Osteocyte (in vitro differentiated cells): ENCODE data around the gene UGP2. TPM values are rescaled to one million over a fixed set of nuclear protein-coding genes. Genes with fewer than 3 reads are reported as not detected.
"Not testable (repeated sequence)": the region's sequence is repeated elsewhere in the genome, so short reads cannot be mapped to it uniquely, and the experiment has no call there.

Experiments used
- DNase-seq: peaks from one replicate; pipeline ENCODE4 v3.0.0; 2021; ENCODE audit warnings: mixed read lengths; ENCODE audit not compliant: unreplicated experiment; ENCODE audit errors: extremely low spot score
- H3K27ac Mint-ChIP-seq: one replicate; pipeline ENCODE4 v1.8.0; 2021; ENCODE audit warnings: mild to moderate bottlenecking, mixed read lengths; ENCODE audit not compliant: unreplicated experiment
- H3K27me3 Mint-ChIP-seq: one replicate; pipeline ENCODE4 v1.8.0; 2021; ENCODE audit warnings: mixed read lengths; ENCODE audit not compliant: unreplicated experiment
- H3K36me3 Mint-ChIP-seq: one replicate; pipeline ENCODE4 v1.8.0; 2021; ENCODE audit warnings: mixed read lengths; ENCODE audit not compliant: unreplicated experiment
- H3K4me1 Mint-ChIP-seq: one replicate; pipeline ENCODE4 v1.8.0; 2021; ENCODE audit warnings: mixed read lengths; ENCODE audit not compliant: unreplicated experiment
- H3K4me3 Mint-ChIP-seq: one replicate; pipeline ENCODE4 v1.8.0; 2021; ENCODE audit warnings: mild to moderate bottlenecking, moderate library complexity, mixed read lengths; ENCODE audit not compliant: unreplicated experiment
- H3K9me3 Mint-ChIP-seq: one replicate; pipeline ENCODE4 v1.8.0; 2021; ENCODE audit warnings: mixed read lengths; ENCODE audit not compliant: unreplicated experiment
- total RNA-seq: library from RNA; stranded (reverse); gene quantifications from 2 replicates; pipeline ENCODE4 v1.2.1, GENCODE V29; 2021
- TF ChIP-seq, protein P1 (sequence below): fragments of 200-600 bp; sonication (generic); IDR thresholded peaks from 2 replicates; pipeline ENCODE4 v1.5.0; 2021; ENCODE audit warnings: antibody characterized with exemption, mild to moderate bottlenecking, moderate library complexity

UGP2 gene
- total RNA-seq, 1 donor from 2014 or later: 109 TPM

GRCh38 chr2:63805412-63805811 lies 36.3 kb upstream of the UGP2 start:
- H3K4me3 Mint-ChIP-seq: no peak overlapping the region
- H3K4me1 Mint-ChIP-seq: no peaks in the 10 kb centered on the region

GRCh38 chr2:63808036-63808435 lies 33.7 kb upstream of the UGP2 start:
- H3K27me3 Mint-ChIP-seq, H3K27ac Mint-ChIP-seq, DNase-seq, H3K4me3 Mint-ChIP-seq, H3K36me3 Mint-ChIP-seq, H3K4me1 Mint-ChIP-seq, H3K9me3 Mint-ChIP-seq: not testable (repeated sequence)

More at GRCh38 chr2:63805412-63805811, 36.3 kb upstream of the UGP2 start:
- no peak for DNase-seq
- Mint-ChIP-seq H3K36me3 (no peaks in the 10 kb centered on the region), H3K27me3 (no peaks in the 10 kb centered on the region), H3K27ac (no peak overlapping the region), H3K9me3 (no peaks in the 10 kb centered on the region)
- TF ChIP-seq, protein P1, sequence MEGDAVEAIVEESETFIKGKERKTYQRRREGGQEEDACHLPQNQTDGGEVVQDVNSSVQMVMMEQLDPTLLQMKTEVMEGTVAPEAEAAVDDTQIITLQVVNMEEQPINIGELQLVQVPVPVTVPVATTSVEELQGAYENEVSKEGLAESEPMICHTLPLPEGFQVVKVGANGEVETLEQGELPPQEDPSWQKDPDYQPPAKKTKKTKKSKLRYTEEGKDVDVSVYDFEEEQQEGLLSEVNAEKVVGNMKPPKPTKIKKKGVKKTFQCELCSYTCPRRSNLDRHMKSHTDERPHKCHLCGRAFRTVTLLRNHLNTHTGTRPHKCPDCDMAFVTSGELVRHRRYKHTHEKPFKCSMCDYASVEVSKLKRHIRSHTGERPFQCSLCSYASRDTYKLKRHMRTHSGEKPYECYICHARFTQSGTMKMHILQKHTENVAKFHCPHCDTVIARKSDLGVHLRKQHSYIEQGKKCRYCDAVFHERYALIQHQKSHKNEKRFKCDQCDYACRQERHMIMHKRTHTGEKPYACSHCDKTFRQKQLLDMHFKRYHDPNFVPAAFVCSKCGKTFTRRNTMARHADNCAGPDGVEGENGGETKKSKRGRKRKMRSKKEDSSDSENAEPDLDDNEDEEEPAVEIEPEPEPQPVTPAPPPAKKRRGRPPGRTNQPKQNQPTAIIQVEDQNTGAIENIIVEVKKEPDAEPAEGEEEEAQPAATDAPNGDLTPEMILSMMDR: no peak

DNA sequence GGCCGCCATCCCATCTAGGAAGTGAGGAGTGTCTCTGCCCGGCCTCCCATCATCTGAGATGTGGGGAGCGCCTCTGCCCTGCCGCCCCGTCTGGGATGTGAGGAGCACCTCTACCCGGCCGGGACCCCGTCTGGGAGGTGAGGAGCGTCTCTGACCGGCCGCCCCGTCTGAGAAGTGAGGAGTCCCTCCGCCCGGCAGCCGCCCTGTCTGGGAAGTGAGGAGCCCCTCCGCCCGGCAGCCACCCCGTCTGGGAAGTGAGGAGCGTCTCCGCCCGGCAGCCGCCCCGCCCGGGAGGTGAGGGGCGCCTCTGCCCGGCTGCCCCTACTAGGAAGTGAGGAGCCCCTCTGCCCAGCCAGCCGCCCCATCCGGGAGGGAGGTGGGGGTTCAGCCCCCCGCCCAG lies 32.8 kb upstream of the UGP2 start:
- not testable (repeated sequence) for DNase-seq, H3K4me1 Mint-ChIP-seq, H3K36me3 Mint-ChIP-seq, H3K27me3 Mint-ChIP-seq, H3K4me3 Mint-ChIP-seq, H3K9me3 Mint-ChIP-seq, H3K27ac Mint-ChIP-seq

- H3K27ac Mint-ChIP-seq: no peak overlapping the region
- DNase-seq: no peak
- H3K4me1 Mint-ChIP-seq: peaks cover 5% of the 10 kb centered on the region
- H3K4me3 Mint-ChIP-seq: no peak overlapping the region
- no peaks in the 10 kb centered on the region for H3K27me3 Mint-ChIP-seq
- no peaks in the 10 kb centered on the region for H3K36me3 Mint-ChIP-seq
- no peaks in the 10 kb centered on the region for H3K9me3 Mint-ChIP-seq
- TF ChIP-seq, protein P1: no peak
These were observed 30.6 kb upstream of the UGP2 start for GRCh38 chr2:63811063-63811462.

DNA sequence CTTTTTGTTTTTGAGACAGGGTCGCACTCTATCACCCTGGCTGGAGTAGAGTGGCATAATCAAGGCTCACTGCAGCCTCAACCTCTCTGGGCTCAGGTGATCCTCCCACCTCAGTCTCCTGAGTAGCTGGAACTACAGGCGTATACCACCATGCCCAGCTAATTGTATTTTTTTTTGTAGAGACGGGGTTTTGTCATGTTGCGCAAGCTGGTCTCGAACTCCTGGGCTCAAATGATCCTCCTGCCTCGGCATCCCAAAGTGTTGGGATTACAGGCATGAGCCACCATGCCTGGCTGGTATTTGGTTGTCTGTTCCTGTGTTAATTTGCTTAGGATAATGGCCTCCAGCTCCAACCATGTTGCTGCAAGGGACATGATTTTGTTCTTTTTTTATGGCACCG lies 29.8 kb upstream of the UGP2 start:
- not testable (repeated sequence) for H3K4me3 Mint-ChIP-seq, DNase-seq, H3K27ac Mint-ChIP-seq, H3K9me3 Mint-ChIP-seq, H3K27me3 Mint-ChIP-seq, H3K36me3 Mint-ChIP-seq
- peaks cover 13% of the 10 kb centered on the region for H3K4me1 Mint-ChIP-seq

DNA sequence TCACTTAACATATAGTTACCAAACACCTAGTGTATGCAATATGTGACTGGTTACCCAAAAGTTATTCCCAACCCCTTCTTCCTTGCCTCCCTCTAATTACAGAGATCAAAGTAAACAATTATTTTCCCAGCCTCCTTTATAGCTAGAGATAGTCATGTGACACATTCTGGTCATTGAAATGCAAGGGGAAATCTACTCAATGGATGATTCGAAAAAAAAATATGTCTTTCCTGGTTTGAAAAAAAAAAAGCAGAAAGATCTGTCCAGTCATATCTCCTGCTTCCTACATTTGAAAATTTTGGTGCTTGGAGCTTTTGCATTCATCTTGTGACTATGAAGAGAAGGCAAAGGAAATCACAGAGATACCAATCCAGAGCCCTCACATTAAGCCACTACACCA lies 27.6 kb upstream of the UGP2 start:
- Mint-ChIP-seq H3K27me3 (no peaks in the 10 kb centered on the region), H3K27ac (no peak overlapping the region), H3K9me3 (no peaks in the 10 kb centered on the region), H3K4me1 (peaks cover 23% of the 10 kb centered on the region), H3K4me3 (no peak overlapping the region), H3K36me3 (no peaks in the 10 kb centered on the region)
- DNase-seq: no peak
- TF ChIP-seq, protein P1: no peak

DNA sequence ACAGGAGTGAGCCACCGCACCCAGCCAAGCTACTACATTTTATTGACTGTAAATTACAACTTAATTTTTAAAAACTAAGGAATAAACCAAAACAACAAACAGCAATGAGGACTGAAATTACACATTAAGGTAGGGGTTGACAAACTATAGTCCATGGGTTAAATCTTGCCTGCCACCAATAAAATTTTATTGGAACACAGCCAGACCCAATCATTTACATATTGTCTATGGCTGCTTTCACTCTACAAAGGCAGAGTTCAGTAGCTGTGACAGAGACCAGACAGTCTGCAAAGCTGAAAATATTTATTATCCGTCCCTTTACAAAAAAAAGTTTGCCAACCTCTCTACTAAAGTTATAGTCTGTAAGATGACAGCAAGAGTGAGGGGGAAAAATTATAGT lies 24.3 kb upstream of the UGP2 start:
- H3K9me3 Mint-ChIP-seq: no peaks in the 10 kb centered on the region
- H3K4me1 Mint-ChIP-seq: peaks cover 23% of the 10 kb centered on the region

More for the DNA sequence above, 24.3 kb upstream of the UGP2 start:
- Mint-ChIP-seq H3K4me3 (no peak overlapping the region), H3K27ac (no peak overlapping the region), H3K27me3 (no peaks in the 10 kb centered on the region), H3K36me3 (no peaks in the 10 kb centered on the region)
- TF ChIP-seq, protein P1: no peak
- no peak for DNase-seq
